K562 (cell line): ENCODE results near the gene PCF11. TPM values are rescaled to one million over a fixed set of nuclear protein-coding genes. Genes with fewer than 3 reads are reported as not detected.

ENCODE experiments used
- ATAC-seq: fragments of 200-7000 bp; cut with Tn5 transposase; 3 replicates; pipeline ENCODE4 v1.9.1; 2020; ENCODE audit warnings: moderate library complexity
- BruUV-seq: library from RNA; stranded (reverse); fragments of 400-500 nt; replicated peaks from 2 replicates; lab custom pipeline; 2021; lab: Mats Ljungman, UMichigan
- CTCF ChIA-PET: fragments of 300-600 bp; formaldehyde crosslinking; extraction: SDS; loops from one replicate; lab custom pipeline; 2021; ENCODE audit warnings: low intra/inter-chr PET ratio; lab: Yijun Ruan, JAX
- POLR2A ChIA-PET: fragments of 300-600, 350-650 bp; sonication (Branson Sonifier 250); formaldehyde crosslinking; extraction: SDS; loops from one replicate; lab custom pipeline; 2021; ENCODE audit warnings: antibody characterized with exemption, inconsistent platforms; lab: Yijun Ruan, JAX
- DNase-seq, 4 experiments: peaks; one replicate each; pipeline versions ENCODE4 v3.0.0 to v3.0.0-alpha.2; 2011 to 2018; ENCODE audit warnings: low spot score in 3 of 4, mixed read lengths in 3 of 4; ENCODE audit errors: extremely low read depth in 1 of 4
- FAIRE-seq: peaks from 2 replicates; lab custom pipeline; 2011; peaks lifted over from hg19 to GRCh38; lab: Jason Lieb, UNC
- H2AFZ ChIP-seq: 2 replicates; pipeline ENCODE4 v1.6.0; 2011; ENCODE audit warnings: low read depth, low read length, control low read depth, inconsistent platforms
- H3K27ac ChIP-seq: fragments of 200-600 bp; 3 replicates; pipeline ENCODE4 v1.8.0; 2011; ENCODE audit warnings: low read depth, mild to moderate bottlenecking, control low read depth, inconsistent platforms, low read length, moderate library complexity, mixed read lengths; ENCODE audit errors: extremely low read depth
- H3K27me3 ChIP-seq, 2 experiments: fragments of 300-600 bp in 1 of 2; 2 replicates in 1 of 2; 3 replicates in 1 of 2; pipeline versions ENCODE4 v1.6.0 to v1.8.0; 2011; ENCODE audit warnings: inconsistent platforms in 2 of 2, low read length in 2 of 2, mild to moderate bottlenecking in 1 of 2, mixed read lengths in 1 of 2, moderate library complexity in 1 of 2; ENCODE audit not compliant: control insufficient read depth in 2 of 2, insufficient read depth in 2 of 2
- H3K36me3 ChIP-seq: fragments of 300-600 bp; 3 replicates; pipeline ENCODE4 v1.8.0; 2011; ENCODE audit warnings: mild to moderate bottlenecking, low read length, inconsistent platforms; ENCODE audit not compliant: control insufficient read depth, insufficient read depth
- H3K4me1 ChIP-seq, 2 experiments: fragments of 200-600 bp in 1 of 2; replicated peaks in 1 of 2; 2 replicates in 1 of 2; 3 replicates in 1 of 2; pipeline versions ENCODE4 v1.5.1 to v1.8.0; 2011; ENCODE audit warnings: inconsistent platforms in 2 of 2, low read length in 2 of 2, mild to moderate bottlenecking in 1 of 2, mixed read lengths in 1 of 2, moderate library complexity in 1 of 2; ENCODE audit not compliant: control insufficient read depth in 2 of 2, insufficient read depth in 2 of 2
- H3K4me2 ChIP-seq: 2 replicates; pipeline ENCODE4 v1.6.1; 2011; ENCODE audit warnings: low read length, control low read depth, inconsistent platforms, mixed read lengths; ENCODE audit not compliant: insufficient read depth
- H3K4me3 ChIP-seq: fragments of 200-600 bp; sonication (generic), shearing (Covaris generic); 2 replicates; pipeline ENCODE4 v1.5.1; 2016; ENCODE audit warnings: control low read depth, inconsistent platforms
- H3K79me2 ChIP-seq: fragments of 200-600 bp; 3 replicates; pipeline ENCODE4 v1.8.0; 2011; ENCODE audit warnings: low read length, inconsistent platforms; ENCODE audit not compliant: control insufficient read depth, insufficient read depth
- H3K9ac ChIP-seq, 2 experiments: 2 replicates each; pipeline versions ENCODE4 v1.6.0 to v1.6.1; 2011; ENCODE audit warnings: low read depth in 2 of 2, low read length in 2 of 2, control low read depth in 1 of 2, inconsistent platforms in 1 of 2, mild to moderate bottlenecking in 1 of 2, mixed read lengths in 1 of 2; ENCODE audit not compliant: insufficient read depth in 1 of 2
- H3K9me1 ChIP-seq: one replicate; pipeline ENCODE4 v1.6.0; 2011; ENCODE audit warnings: inconsistent platforms, mild to moderate bottlenecking, low read length, moderate library complexity; ENCODE audit not compliant: control insufficient read depth, insufficient read depth
- H3K9me3 ChIP-seq: replicated peaks from 2 replicates; pipeline ENCODE4 v1.5.1; 2011; ENCODE audit warnings: low read depth, low read length, inconsistent platforms; ENCODE audit not compliant: control insufficient read depth, insufficient read depth
- H4K20me1 ChIP-seq: replicated peaks from 2 replicates; pipeline ENCODE4 v1.6.1; 2011; ENCODE audit warnings: low read length, inconsistent platforms, mixed read lengths; ENCODE audit not compliant: control insufficient read depth, insufficient read depth
- EGR1 ChIP-seq: fragments of 450-650 bp; conservative IDR thresholded peaks from 2 replicates; pipeline ENCODE4 v1.6.1; 2017; ENCODE audit warnings: mild to moderate bottlenecking
- KLF13 ChIP-seq: fragments of 450-650 bp; IDR thresholded peaks from 2 replicates; pipeline ENCODE4 v1.6.1; 2016; ENCODE audit warnings: missing genetic modification characterization, low read depth, mild to moderate bottlenecking, missing compliant biosample characterization, moderate library complexity, borderline replicate concordance
- POLR2A ChIP-seq: fragments of 450-650 bp; conservative IDR thresholded peaks from 2 replicates; pipeline ENCODE4 v1.6.1; 2016
- ZNF75A ChIP-seq: fragments of 450-650 bp; formaldehyde crosslinking; IDR thresholded peaks from 2 replicates; pipeline ENCODE4 v1.4.0; 2020; ENCODE audit warnings: mild to moderate bottlenecking
- WGBS: fragments of 100-300 bp; shearing (Covaris generic); methylation state at CpG from one replicate; pipeline ENCODE4 v1.1.6; 2016; ENCODE audit warnings: low coverage, mixed read lengths; ENCODE audit not compliant: insufficient coverage; ENCODE audit errors: missing lambda C conversion rate; 5-methylcytosine and 5-hydroxymethylcytosine counted together
- in situ Hi-C: fragments of 300-500 bp; cut with MboI; formaldehyde crosslinking; loops from 4 replicates; pipeline ENCODE4 v1.15.0; 2018; ENCODE audit warnings: inconsistent platforms, mixed read lengths
- intact Hi-C: fragments of 100-400 bp; cut with micrococcal nuclease; formaldehyde crosslinking; loops from 2 replicates; pipeline ENCODE4 v1.14.2; 2022
- polyA plus RNA-seq, 8 experiments: library from polyadenylated mRNA; depleted of rRNA in 4 of 8; stranded (reverse) in 5 of 8; unstranded in 3 of 8; fragments of >200 nt; fragmentation: Nextera tagmentation in 2 of 8; fragmentation: Illumina TruSeq in 1 of 8; extraction: Ambion mirVana in 2 of 8; extraction: Trizol in 1 of 8; gene quantifications; 2 replicates each; pipeline versions ENCODE4 v1.2.1 to v1.2.3, GENCODE V29; 2011 to 2014; ENCODE audit warnings: inconsistent platforms in 1 of 8, missing spikeins in 1 of 8
- total RNA-seq, 7 experiments: library from RNA; depleted of rRNA in 6 of 7; stranded (reverse); fragments of >200 nt in 6 of 7; fragmentation: Illumina TruSeq in 2 of 7; extraction: Trizol in 2 of 7; gene quantifications; 2 replicates each; pipeline versions ENCODE4 v1.2.1 to v1.2.3, GENCODE V29; 2011 to 2021; ENCODE audit warnings: low replicate concordance in 1 of 7
- TF ChIP-seq, protein P1 (sequence below): sonication (generic); formaldehyde crosslinking; IDR thresholded peaks from 2 replicates; pipeline ENCODE4 v1.8.1; 2023; ENCODE audit warnings: mild to moderate bottlenecking, missing genetic modification reagents

The PCF11 gene
- total and polyA plus RNA-seq, 9 of the 15 experiments (the other 6 are each of a cell fraction or from before 2014, with no cell fraction given), result 9.3 to 91.6 (median 54.4) TPM

DNA sequence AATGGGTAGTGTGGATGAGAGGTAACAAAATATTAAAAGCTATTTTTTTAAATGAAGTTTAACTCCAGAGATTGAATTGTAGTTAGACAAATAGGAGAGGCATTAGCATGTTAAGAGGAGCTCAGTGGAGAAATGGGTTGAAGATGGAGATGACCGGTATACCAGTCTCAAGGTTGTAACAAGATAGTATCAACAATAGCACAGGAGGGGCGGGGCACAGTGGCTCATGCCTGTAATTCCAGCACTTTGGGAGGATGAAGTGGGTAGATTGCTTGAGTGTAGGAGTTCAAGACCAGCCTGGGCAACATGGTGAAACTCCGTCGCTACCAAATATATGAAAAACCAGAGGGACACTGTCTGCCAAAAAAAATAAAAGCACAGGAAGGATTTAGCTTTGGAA, 30.5 kb downstream of the PCF11 start:
- Histone ChIP-seq H3K27ac (no peak overlapping the region), H3K79me2 (peaks cover 18% of the 10 kb centered on the region), H4K20me1 (no peaks in the 10 kb centered on the region), H3K4me3 (no peak overlapping the region), H3K9me1 (no peaks in the 10 kb centered on the region), H3K36me3 (peaks cover 81% of the 10 kb centered on the region), H3K4me1 (peaks cover 0 to 4% of the 10 kb centered on the region in 2 experiments; a peak in 1 of 5 replicates), H2AFZ (no peak overlapping the region), H3K27me3 (no peaks in the 10 kb centered on the region), H3K9me3 (no peaks in the 10 kb centered on the region), H3K4me2 (no peak overlapping the region), H3K9ac (no peak overlapping the region)
- intact Hi-C loops, result no loop called here
- ChIA-PET CTCF (no interaction called here), POLR2A (interaction anchor here (0.6 to 3.1 kb wide), 4 partner anchors 8 to 112 kb away, joined by 3 to 14 read pairs (median 6); no protein-coding TSS in a partner anchor)
- ATAC-seq, result peak; percentile 29
- 70% methylated on average over 4 of the region's 4 CpGs for WGBS
- no peak for DNase-seq
- no peak for FAIRE-seq
- BruUV-seq, result no TSS peak
- TF ChIP-seq, protein P1, sequence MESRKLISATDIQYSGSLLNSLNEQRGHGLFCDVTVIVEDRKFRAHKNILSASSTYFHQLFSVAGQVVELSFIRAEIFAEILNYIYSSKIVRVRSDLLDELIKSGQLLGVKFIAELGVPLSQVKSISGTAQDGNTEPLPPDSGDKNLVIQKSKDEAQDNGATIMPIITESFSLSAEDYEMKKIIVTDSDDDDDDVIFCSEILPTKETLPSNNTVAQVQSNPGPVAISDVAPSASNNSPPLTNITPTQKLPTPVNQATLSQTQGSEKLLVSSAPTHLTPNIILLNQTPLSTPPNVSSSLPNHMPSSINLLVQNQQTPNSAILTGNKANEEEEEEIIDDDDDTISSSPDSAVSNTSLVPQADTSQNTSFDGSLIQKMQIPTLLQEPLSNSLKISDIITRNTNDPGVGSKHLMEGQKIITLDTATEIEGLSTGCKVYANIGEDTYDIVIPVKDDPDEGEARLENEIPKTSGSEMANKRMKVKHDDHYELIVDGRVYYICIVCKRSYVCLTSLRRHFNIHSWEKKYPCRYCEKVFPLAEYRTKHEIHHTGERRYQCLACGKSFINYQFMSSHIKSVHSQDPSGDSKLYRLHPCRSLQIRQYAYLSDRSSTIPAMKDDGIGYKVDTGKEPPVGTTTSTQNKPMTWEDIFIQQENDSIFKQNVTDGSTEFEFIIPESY, result no peak
- TF ChIP-seq ZNF75A (CRISPR knock-in tag) (no peak), POLR2A (peak; percentile 33; the same call in 1 of the 2 replicates)
- in situ Hi-C loops, result no loop called here

- no peak for FAIRE-seq
- Histone ChIP-seq H3K36me3 (peaks cover 48% of the 10 kb centered on the region), H3K4me1 (peaks cover 8 to 10% of the 10 kb centered on the region in 2 experiments; a peak in 3 of 5 replicates), H3K27ac (peak overlapping the region; percentile 92), H3K9me3 (no peaks in the 10 kb centered on the region), H3K4me2 (peak overlapping the region; percentile 94), H3K9me1 (no peaks in the 10 kb centered on the region), H4K20me1 (no peaks in the 10 kb centered on the region), H3K9ac (peak overlapping the region in 1 of 2 experiments; percentile 96; a peak in 2 of 4 replicates), H3K79me2 (peaks cover 29% of the 10 kb centered on the region), H3K27me3 (no peaks in the 10 kb centered on the region), H3K4me3 (peak overlapping the region; percentile 82), H2AFZ (no peak overlapping the region)
- BruUV-seq, result no TSS peak
- ATAC-seq, result no peak
- ChIA-PET POLR2A (no interaction called here), CTCF (no interaction called here)
- peak; percentile 22; the same call in 1 of the 2 replicates for TF ChIP-seq EGR1
- TF ChIP-seq KLF13 (tag), result no peak
- 83% methylated on average over 5 of the region's 5 CpGs for WGBS
- intact Hi-C loops (loop anchor here (5.0 to 10.0 kb wide), 2 partner anchors 56 to 287 kb away; partner anchors contain the start of genes DDIAS and PRCP), in situ Hi-C loops (no loop called here)
- no peak for DNase-seq
These were observed 34.6 kb downstream of the PCF11 start for GRCh38 chr11:83191491-83191890.
